Stimulated activated effector memory CD8-positive, alpha-beta T cell treated with anti-CD3 and anti-CD28 coated beads, Interleukin-12 subunit alpha, Interleukin-12 subunit beta, amount 100 ng/mL, for 72 hours (primary cell): ENCODE measurements around the gene SPTAN1.
"Not testable (repeated sequence)": the region's sequence is repeated elsewhere in the genome, so short reads cannot be mapped to it uniquely, and the experiment has no call there.

Source experiments
- ATAC-seq: fragments of 150-1000 bp; cut with Tn5 transposase; 2 replicates; pipeline ENCODE4 v1.10.0; 2021
- DNase-seq, 2 donors: peaks; one replicate each; pipeline ENCODE4 v3.0.0; 2021 to 2022; ENCODE audit warnings: low spot score in 2 of 2
- H3K27ac Mint-ChIP-seq: one replicate; pipeline ENCODE4 v1.8.0; 2022; ENCODE audit warnings: mild to moderate bottlenecking, mixed read lengths
- H3K36me3 Mint-ChIP-seq: one replicate; pipeline ENCODE4 v1.8.0; 2022; ENCODE audit warnings: mild to moderate bottlenecking, mixed read lengths
- H3K4me1 Mint-ChIP-seq: one replicate; pipeline ENCODE4 v1.8.0; 2022; ENCODE audit warnings: mixed read lengths
- H3K4me3 Mint-ChIP-seq: one replicate; pipeline ENCODE4 v1.8.0; 2022; ENCODE audit warnings: mild to moderate bottlenecking, mixed read lengths
- H3K9me3 Mint-ChIP-seq: one replicate; pipeline ENCODE4 v1.8.0; 2022; ENCODE audit warnings: mixed read lengths

SPTAN1 gene

GRCh38 chr9:128568470-128569078, 16.2 kb downstream of the SPTAN1 start:
- no peaks in the 10 kb centered on the region for H3K9me3 Mint-ChIP-seq
- H3K4me1 Mint-ChIP-seq, result peaks cover 36% of the 10 kb centered on the region
- DNase-seq (no peak), ATAC-seq (peak; percentile 63)
- no peak overlapping the region for H3K4me3 Mint-ChIP-seq
- H3K36me3 Mint-ChIP-seq, result peaks cover 88% of the 10 kb centered on the region
- H3K27ac Mint-ChIP-seq, result peak overlapping the region; percentile 30

DNA sequence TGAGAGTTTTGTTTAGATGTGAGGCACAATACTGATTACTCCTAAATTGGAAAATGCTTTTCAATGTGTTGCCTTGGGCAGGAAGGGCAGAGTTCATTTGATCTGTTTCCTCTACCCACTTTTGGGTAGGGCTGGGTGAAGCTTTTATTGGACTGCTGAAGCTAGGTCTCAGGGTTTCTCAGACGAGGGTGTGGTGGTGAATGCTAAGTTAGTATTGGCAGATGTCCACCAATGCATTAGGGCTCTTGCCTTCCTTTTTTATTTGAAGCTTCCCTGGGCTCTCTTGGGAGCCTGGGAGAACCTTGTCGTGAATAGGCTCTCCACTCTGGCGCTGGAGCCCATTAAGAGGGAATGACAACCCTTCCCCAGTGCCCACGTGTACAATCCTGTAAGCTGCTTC, 23.1 kb downstream of the SPTAN1 start:
- Mint-ChIP-seq H3K9me3 (no peaks in the 10 kb centered on the region), H3K4me3 (no peak overlapping the region), H3K36me3 (peaks cover 100% of the 10 kb centered on the region), H3K4me1 (peaks cover 12% of the 10 kb centered on the region), H3K27ac (peak overlapping the region; percentile 34)
- ATAC-seq (no peak), DNase-seq (no peak)

DNA sequence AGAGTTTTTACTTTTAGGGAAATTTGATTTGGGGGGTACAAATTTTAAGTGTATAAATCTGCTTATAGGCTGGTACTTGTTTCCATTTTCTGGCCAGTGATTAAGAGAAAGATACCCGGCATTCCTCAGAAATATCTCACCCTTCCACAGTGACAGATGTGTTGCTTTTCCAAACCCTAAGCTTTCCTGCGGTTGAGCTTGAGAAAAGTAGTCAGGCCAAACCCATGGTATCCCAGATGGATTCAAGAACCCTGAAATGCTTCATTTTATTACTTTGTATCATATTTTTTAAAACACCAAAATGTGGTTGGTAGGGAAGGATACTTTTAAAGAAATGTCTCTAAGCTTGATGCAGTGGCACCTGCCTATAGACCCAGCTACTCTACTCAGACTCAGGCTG, 23.5 kb downstream of the SPTAN1 start:
- Mint-ChIP-seq H3K36me3 (peaks cover 100% of the 10 kb centered on the region), H3K27ac (no peak overlapping the region), H3K4me3 (no peak overlapping the region), H3K9me3 (no peaks in the 10 kb centered on the region), H3K4me1 (peaks cover 12% of the 10 kb centered on the region)
- ATAC-seq (no peak), DNase-seq (no peak)

DNA sequence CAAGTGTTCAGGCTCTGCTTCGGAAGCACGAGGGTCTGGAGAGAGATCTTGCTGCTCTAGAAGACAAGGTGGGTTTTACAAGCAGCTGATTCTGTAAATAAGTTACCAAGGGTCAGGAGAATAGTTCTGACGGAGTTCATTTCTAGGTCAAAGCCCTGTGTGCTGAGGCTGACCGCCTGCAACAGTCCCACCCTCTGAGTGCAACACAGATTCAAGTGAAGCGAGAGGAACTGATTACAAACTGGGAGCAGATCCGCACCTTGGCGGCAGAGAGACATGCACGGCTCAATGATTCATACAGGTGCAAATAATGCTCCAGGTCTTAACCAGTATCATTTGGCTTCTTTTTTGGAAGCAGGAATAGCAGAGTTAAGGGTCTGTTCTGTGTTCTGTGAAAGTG, 24.8 kb downstream of the SPTAN1 start:
- peaks cover 100% of the 10 kb centered on the region for H3K36me3 Mint-ChIP-seq

GRCh38 chr9:128579194-128579593, 26.8 kb downstream of the SPTAN1 start:
- Mint-ChIP-seq H3K27ac (peak overlapping the region; percentile 43), H3K4me1 (no peaks in the 10 kb centered on the region), H3K4me3 (no peak overlapping the region), H3K9me3 (no peaks in the 10 kb centered on the region), H3K36me3 (peaks cover 100% of the 10 kb centered on the region)
- ATAC-seq, result no peak
- DNase-seq, result no peak

More for the DNA sequence above, 24.8 kb downstream of the SPTAN1 start:
- Mint-ChIP-seq H3K27ac (peak overlapping the region; percentile 70), H3K9me3 (no peaks in the 10 kb centered on the region), H3K4me1 (peaks cover 8% of the 10 kb centered on the region), H3K4me3 (no peak overlapping the region)
- DNase-seq (no peak), ATAC-seq (no peak)

DNA sequence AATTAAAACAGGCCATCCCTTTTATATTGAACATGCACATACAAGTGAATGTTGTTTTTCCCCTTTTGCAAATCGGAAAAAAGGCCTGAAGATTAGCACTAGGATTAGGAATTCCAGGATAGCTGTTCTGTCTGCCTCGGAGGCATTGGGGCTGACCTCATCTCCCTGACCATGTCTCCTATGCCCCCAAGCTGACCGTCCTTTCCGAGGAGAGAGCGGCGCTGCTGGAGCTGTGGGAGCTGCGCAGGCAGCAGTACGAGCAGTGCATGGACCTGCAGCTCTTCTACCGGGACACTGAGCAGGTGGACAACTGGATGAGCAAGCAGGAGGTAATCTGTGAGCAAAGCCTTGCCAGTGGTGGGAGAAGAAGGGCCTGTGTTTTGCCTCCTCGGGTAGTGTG, 28.3 kb downstream of the SPTAN1 start:
- H3K27ac Mint-ChIP-seq, result peak overlapping the region; percentile 43

GRCh38 chr9:128585155-128585554, 32.8 kb downstream of the SPTAN1 start:
- not testable (repeated sequence) for H3K9me3 Mint-ChIP-seq, H3K4me3 Mint-ChIP-seq, DNase-seq, ATAC-seq, H3K4me1 Mint-ChIP-seq
- Mint-ChIP-seq H3K36me3 (peaks cover 100% of the 10 kb centered on the region), H3K27ac (peak overlapping the region; percentile 40)

More for the DNA sequence above, 28.3 kb downstream of the SPTAN1 start:
- Mint-ChIP-seq H3K36me3 (peaks cover 100% of the 10 kb centered on the region), H3K9me3 (no peaks in the 10 kb centered on the region), H3K4me3 (no peak overlapping the region), H3K4me1 (no peaks in the 10 kb centered on the region)
- no peak for DNase-seq
- no peak for ATAC-seq

GRCh38 chr9:128586934-128587333, 34.5 kb downstream of the SPTAN1 start:
- not testable (repeated sequence) for ATAC-seq, DNase-seq, H3K9me3 Mint-ChIP-seq, H3K4me3 Mint-ChIP-seq, H3K4me1 Mint-ChIP-seq
- Mint-ChIP-seq H3K27ac (peak overlapping the region; percentile 63), H3K36me3 (peaks cover 100% of the 10 kb centered on the region)

GRCh38 chr9:128587453-128587852, 35.1 kb downstream of the SPTAN1 start:
- peaks cover 100% of the 10 kb centered on the region for H3K36me3 Mint-ChIP-seq
- ATAC-seq (peak; percentile 77), DNase-seq (peak in 1 of 2 donors; percentile 58)
- peak overlapping the region; percentile 63 for H3K27ac Mint-ChIP-seq
- H3K4me1 Mint-ChIP-seq, result peaks cover 5% of the 10 kb centered on the region
- H3K9me3 Mint-ChIP-seq, result no peaks in the 10 kb centered on the region
- H3K4me3 Mint-ChIP-seq, result no peak overlapping the region

DNA sequence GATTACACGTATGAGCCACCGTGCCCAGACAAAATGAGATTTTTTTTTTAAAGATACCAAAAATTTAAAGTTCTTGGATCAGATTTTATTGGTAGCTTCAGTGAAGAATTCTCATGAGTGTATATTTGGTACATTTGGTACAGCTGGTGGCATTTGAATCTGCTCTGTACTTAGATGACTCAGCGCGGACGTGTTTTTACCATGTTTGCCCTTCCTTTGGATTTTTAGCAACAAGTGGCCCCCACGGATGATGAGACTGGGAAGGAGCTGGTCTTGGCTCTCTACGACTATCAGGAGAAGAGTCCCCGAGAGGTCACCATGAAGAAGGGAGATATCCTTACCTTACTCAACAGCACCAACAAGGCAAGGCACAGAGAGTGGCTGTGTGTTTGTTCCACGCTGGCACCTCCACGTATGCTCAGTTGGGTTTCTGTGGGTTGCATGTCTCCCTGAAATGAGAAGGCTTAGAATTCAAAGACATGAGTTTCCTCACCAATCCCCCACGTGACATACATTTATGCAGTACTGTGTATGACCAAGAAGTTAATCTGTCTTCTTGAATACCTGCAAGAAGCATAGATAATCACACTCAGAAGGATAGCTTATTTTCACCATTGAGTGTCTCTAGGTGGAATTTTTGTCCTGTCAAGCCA, 36.3 kb downstream of the SPTAN1 start:
- H3K4me3 Mint-ChIP-seq, result no peak overlapping the region
- DNase-seq (no peak), ATAC-seq (no peak)
- H3K27ac Mint-ChIP-seq, result no peak overlapping the region
- peaks cover 100% of the 10 kb centered on the region for H3K36me3 Mint-ChIP-seq
- peaks cover 5% of the 10 kb centered on the region for H3K4me1 Mint-ChIP-seq
- H3K9me3 Mint-ChIP-seq, result no peaks in the 10 kb centered on the region

DNA sequence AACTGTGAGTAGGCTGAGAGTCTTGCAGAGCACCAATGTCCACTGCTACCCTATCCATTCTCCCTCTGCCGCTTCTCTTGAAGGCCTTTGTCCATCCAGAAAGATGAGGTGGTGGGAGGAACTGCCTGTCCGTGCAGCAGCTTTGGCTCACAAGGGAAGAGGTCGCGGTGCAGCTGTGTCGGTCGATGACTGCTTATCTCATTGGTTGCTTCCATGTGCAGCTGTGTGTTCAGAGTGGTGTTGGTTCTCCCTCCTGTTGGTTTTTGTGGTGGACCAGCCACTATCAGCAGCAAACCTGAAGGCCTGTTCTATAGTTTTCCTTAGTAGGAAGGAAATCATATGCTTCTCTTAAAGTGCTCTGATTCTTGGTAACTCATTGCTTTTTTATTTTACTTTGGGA, 40.7 kb downstream of the SPTAN1 start:
- ATAC-seq (no peak), DNase-seq (no peak)
- no peak overlapping the region for H3K27ac Mint-ChIP-seq
- peaks cover 100% of the 10 kb centered on the region for H3K36me3 Mint-ChIP-seq
- no peaks in the 10 kb centered on the region for H3K4me1 Mint-ChIP-seq
- H3K9me3 Mint-ChIP-seq, result no peaks in the 10 kb centered on the region
- H3K4me3 Mint-ChIP-seq, result no peak overlapping the region

DNA sequence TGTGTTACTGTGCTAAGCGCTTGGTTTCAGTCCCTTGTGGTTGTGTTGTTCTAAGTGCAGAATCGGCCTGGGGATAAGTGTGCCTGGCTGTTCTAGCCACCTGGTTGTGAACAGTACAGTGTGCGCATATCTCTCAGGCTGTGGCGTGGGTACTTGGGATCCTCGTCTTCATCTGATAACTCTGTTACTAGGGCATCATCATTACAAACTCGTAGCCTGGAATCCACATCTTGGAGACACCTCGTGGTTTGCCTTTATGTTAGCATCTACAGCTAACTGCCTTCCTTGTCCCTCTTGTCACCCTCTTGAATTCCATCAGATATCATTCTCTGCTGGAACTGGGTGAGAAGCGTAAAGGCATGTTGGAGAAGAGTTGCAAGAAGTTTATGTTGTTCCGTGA, 41.5 kb downstream of the SPTAN1 start:
- ATAC-seq, result no peak
- peak overlapping the region; percentile 72 for H3K27ac Mint-ChIP-seq
- no peaks in the 10 kb centered on the region for H3K9me3 Mint-ChIP-seq
- no peak overlapping the region for H3K4me3 Mint-ChIP-seq
- peaks cover 100% of the 10 kb centered on the region for H3K36me3 Mint-ChIP-seq
- DNase-seq, result no peak
- no peaks in the 10 kb centered on the region for H3K4me1 Mint-ChIP-seq

- H3K4me1 Mint-ChIP-seq, result no peaks in the 10 kb centered on the region
- no peak overlapping the region for H3K4me3 Mint-ChIP-seq
- no peak for DNase-seq
- H3K36me3 Mint-ChIP-seq, result peaks cover 100% of the 10 kb centered on the region
- no peak overlapping the region for H3K27ac Mint-ChIP-seq
- no peak for ATAC-seq
- no peaks in the 10 kb centered on the region for H3K9me3 Mint-ChIP-seq
These were observed 43.1 kb downstream of the SPTAN1 start for GRCh38 chr9:128595471-128595870.

GRCh38 chr9:128600099-128600498, 47.7 kb downstream of the SPTAN1 start:
- Mint-ChIP-seq H3K36me3 (peaks cover 100% of the 10 kb centered on the region), H3K4me1 (no peaks in the 10 kb centered on the region), H3K27ac (peak overlapping the region; percentile 32), H3K4me3 (no peak overlapping the region), H3K9me3 (no peaks in the 10 kb centered on the region)
- DNase-seq (no peak), ATAC-seq (peak; percentile 60)

- DNase-seq, result no peak
- H3K27ac Mint-ChIP-seq, result peak overlapping the region; percentile 17
- no peaks in the 10 kb centered on the region for H3K9me3 Mint-ChIP-seq
- no peak overlapping the region for H3K4me3 Mint-ChIP-seq
- ATAC-seq, result no peak
- peaks cover 100% of the 10 kb centered on the region for H3K36me3 Mint-ChIP-seq
- H3K4me1 Mint-ChIP-seq, result no peaks in the 10 kb centered on the region
These were observed 51.3 kb downstream of the SPTAN1 start for GRCh38 chr9:128603697-128604096.

- no peaks in the 10 kb centered on the region for H3K4me1 Mint-ChIP-seq
- H3K9me3 Mint-ChIP-seq, result no peaks in the 10 kb centered on the region
- no peak overlapping the region for H3K27ac Mint-ChIP-seq
- DNase-seq (no peak), ATAC-seq (no peak)
- H3K4me3 Mint-ChIP-seq, result no peak overlapping the region
- H3K36me3 Mint-ChIP-seq, result peaks cover 100% of the 10 kb centered on the region
These were observed 55.4 kb downstream of the SPTAN1 start for GRCh38 chr9:128607642-128608350.
